Duodenal mucosa (tissue), 2 donors: Measurements from ENCODE around the gene CDH12.
"Not testable (repeated sequence)": the region's sequence is repeated elsewhere in the genome, so short reads cannot be mapped to it uniquely, and the experiment has no call there.

Source experiments
- H3K27ac ChIP-seq: one replicate; pipeline ENCODE4 v1.7.0; 2013; ENCODE audit warnings: low read depth, low read length
- H3K27me3 ChIP-seq, 2 donors: one replicate each; pipeline ENCODE4 v1.7.0; 2013; ENCODE audit warnings: low read length in 2 of 2, control low read depth in 1 of 2; ENCODE audit not compliant: insufficient read depth in 2 of 2, control insufficient read depth in 1 of 2
- H3K36me3 ChIP-seq, 2 donors: one replicate each; pipeline ENCODE4 v1.7.0; 2013; ENCODE audit warnings: low read length in 2 of 2, control low read depth in 1 of 2; ENCODE audit not compliant: insufficient read depth in 2 of 2, control insufficient read depth in 1 of 2
- H3K4me1 ChIP-seq, 2 donors: one replicate each; pipeline ENCODE4 v1.7.0; 2013; ENCODE audit warnings: low read length in 2 of 2, control low read depth in 1 of 2; ENCODE audit not compliant: insufficient read depth in 2 of 2, control insufficient read depth in 1 of 2
- H3K4me3 ChIP-seq, 2 donors: one replicate each; pipeline ENCODE4 v1.7.0; 2013; ENCODE audit warnings: low read length in 2 of 2, low read depth in 1 of 2
- H3K9ac ChIP-seq, 2 donors: one replicate each; pipeline ENCODE4 v1.7.0; 2013; ENCODE audit warnings: low read length in 2 of 2, low read depth in 1 of 2
- H3K9me3 ChIP-seq, 2 donors: one replicate each; pipeline ENCODE4 v1.7.0; 2013; ENCODE audit warnings: low read length in 2 of 2, control low read depth in 1 of 2; ENCODE audit not compliant: control insufficient read depth in 1 of 2

The CDH12 gene

GRCh38 chr5:22242532-22242931, 610.6 kb downstream of the CDH12 start:
- Histone ChIP-seq H3K4me3 (no peak overlapping the region), H3K27me3 (no peaks in the 10 kb centered on the region), H3K9me3 (no peaks in the 10 kb centered on the region), H3K4me1 (no peaks in the 10 kb centered on the region), H3K36me3 (no peaks in the 10 kb centered on the region), H3K9ac (no peak overlapping the region), H3K27ac (no peak overlapping the region)

DNA sequence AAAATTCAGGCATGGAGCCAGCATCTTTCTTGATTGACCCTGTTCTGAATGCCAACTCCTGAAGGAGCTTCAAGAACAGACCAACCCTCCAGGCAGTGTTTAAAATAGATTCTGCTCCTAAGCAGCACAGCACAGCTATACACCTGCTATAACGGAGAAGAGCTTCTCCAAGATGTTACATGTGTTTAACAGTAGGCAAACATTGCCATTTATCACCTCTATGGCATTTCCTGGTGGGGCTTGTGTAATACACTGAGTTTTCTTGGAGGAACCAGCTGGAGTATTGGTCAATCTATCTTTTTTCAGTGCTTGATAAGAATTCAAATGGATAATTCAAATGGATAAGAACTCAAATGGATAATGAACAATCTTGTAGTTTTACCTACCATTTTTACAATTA, 615.1 kb downstream of the CDH12 start:
- no peak overlapping the region for H3K9ac ChIP-seq
- no peaks in the 10 kb centered on the region for H3K36me3 ChIP-seq
- H3K4me3 ChIP-seq = no peak overlapping the region
- no peak overlapping the region for H3K27ac ChIP-seq
- H3K9me3 ChIP-seq = no peaks in the 10 kb centered on the region
- H3K27me3 ChIP-seq = no peaks in the 10 kb centered on the region
- H3K4me1 ChIP-seq = no peaks in the 10 kb centered on the region

DNA sequence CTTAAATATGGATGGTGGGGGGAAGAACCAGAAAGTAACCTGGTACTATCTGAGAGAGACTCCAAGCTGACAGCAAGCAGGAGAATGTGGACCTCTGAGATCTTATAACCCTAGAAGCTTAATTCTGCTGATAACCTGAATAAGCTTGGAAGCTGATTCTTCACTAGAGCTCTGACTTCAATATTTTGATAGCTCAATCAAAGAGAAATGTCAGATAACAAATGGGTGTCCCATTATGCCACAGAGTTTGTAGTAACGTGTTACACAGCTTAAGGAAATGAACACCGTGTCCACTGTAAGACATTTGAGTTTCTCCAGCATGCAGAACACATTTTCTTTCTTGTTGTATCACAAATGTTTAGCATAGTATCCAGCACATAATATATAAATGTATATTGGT, 626.7 kb downstream of the CDH12 start:
- H3K27me3 ChIP-seq = no peaks in the 10 kb centered on the region
- no peak overlapping the region for H3K27ac ChIP-seq
- no peak overlapping the region for H3K4me3 ChIP-seq
- no peaks in the 10 kb centered on the region for H3K4me1 ChIP-seq
- H3K9me3 ChIP-seq = no peaks in the 10 kb centered on the region
- no peaks in the 10 kb centered on the region for H3K36me3 ChIP-seq
- no peak overlapping the region for H3K9ac ChIP-seq

- Histone ChIP-seq H3K9ac (no peak overlapping the region), H3K27ac (no peak overlapping the region), H3K4me1 (no peaks in the 10 kb centered on the region), H3K9me3 (no peaks in the 10 kb centered on the region), H3K4me3 (no peak overlapping the region), H3K36me3 (no peaks in the 10 kb centered on the region), H3K27me3 (no peaks in the 10 kb centered on the region)
Measured at GRCh38 chr5:22223079-22223478, 630.1 kb downstream of the CDH12 start.

DNA sequence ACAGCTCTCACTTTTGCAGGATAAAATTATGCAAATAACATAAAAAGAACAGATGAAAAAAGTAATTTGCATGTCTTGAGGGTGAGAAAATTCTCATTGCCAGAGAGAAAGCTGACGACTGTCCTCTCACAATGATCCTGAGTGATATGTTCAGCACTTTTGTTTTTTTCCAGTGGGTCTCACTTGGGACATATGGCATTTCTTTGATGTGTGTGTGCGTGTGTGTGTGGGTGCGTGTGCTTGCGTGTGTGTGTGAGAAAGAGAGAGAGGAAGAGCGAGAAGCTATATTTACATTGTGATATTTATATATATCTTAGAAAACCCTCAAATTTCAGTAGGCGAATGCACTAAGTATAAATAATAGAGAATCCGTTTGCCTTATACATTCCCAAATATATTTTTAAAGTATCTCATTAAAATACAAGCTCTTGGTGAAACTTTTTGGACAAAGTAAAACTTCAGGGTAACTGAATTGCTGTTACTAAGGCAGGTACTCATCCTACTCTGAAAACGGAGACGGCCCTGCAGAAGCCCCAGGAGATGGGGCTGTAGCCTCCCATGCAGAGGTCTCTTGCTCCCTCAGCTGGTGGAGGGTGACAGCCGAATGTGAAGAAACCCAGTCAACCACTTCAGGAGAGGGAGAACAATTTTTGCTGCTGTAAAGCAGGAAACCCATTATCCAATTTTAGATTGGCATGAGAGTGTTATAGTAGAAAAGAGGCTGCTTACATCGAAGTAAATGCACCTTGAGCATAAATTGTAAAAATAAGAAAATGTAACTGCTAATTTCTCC, 639.2 kb downstream of the CDH12 start:
- not testable (repeated sequence) for H3K9ac ChIP-seq, H3K9me3 ChIP-seq, H3K27ac ChIP-seq, H3K36me3 ChIP-seq, H3K4me1 ChIP-seq, H3K27me3 ChIP-seq, H3K4me3 ChIP-seq

GRCh38 chr5:22212254-22212991, 640.7 kb downstream of the CDH12 start:
- not testable (repeated sequence) for H3K4me3 ChIP-seq

GRCh38 chr5:22208463-22208862, 644.7 kb downstream of the CDH12 start:
- H3K4me3 ChIP-seq, H3K36me3 ChIP-seq, H3K9me3 ChIP-seq, H3K27me3 ChIP-seq, H3K9ac ChIP-seq, H3K4me1 ChIP-seq, H3K27ac ChIP-seq: not testable (repeated sequence)

More at GRCh38 chr5:22212254-22212991, 640.7 kb downstream of the CDH12 start:
- H3K36me3 ChIP-seq, H3K9me3 ChIP-seq, H3K4me1 ChIP-seq, H3K27me3 ChIP-seq, H3K27ac ChIP-seq, H3K9ac ChIP-seq: not testable (repeated sequence)

- H3K9ac ChIP-seq, H3K36me3 ChIP-seq, H3K4me1 ChIP-seq, H3K4me3 ChIP-seq, H3K9me3 ChIP-seq, H3K27ac ChIP-seq, H3K27me3 ChIP-seq: not testable (repeated sequence)
Measured at GRCh38 chr5:22188651-22189050, 664.5 kb downstream of the CDH12 start.

- not testable (repeated sequence) for H3K36me3 ChIP-seq, H3K9ac ChIP-seq, H3K27me3 ChIP-seq
Measured at GRCh38 chr5:22187632-22188228, 665.4 kb downstream of the CDH12 start.

DNA sequence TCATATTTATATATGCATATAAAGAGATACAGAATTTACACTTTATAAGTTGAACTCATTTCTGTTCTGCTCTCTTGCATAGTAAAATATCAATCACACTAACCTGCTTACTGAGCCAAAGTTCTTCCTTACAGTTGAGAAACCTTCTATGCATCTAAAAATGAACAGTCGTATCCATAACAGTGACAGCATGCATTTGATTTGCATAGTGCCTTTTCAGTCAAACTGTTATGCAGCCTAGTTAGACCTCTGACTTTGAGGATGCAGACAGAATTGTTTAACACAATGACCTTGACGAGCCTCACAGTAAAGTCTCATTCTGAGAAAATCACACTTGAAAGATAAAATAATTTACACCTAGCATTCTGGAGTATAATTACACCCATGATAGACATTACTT, 683.9 kb downstream of the CDH12 start:
- not testable (repeated sequence) for H3K4me3 ChIP-seq, H3K9ac ChIP-seq, H3K4me1 ChIP-seq, H3K27me3 ChIP-seq, H3K9me3 ChIP-seq, H3K27ac ChIP-seq, H3K36me3 ChIP-seq

More at GRCh38 chr5:22187632-22188228, 665.4 kb downstream of the CDH12 start:
- H3K9me3 ChIP-seq, H3K4me1 ChIP-seq, H3K27ac ChIP-seq, H3K4me3 ChIP-seq: not testable (repeated sequence)
